ENCODE results near the gene PRICKLE2.

DNA sequence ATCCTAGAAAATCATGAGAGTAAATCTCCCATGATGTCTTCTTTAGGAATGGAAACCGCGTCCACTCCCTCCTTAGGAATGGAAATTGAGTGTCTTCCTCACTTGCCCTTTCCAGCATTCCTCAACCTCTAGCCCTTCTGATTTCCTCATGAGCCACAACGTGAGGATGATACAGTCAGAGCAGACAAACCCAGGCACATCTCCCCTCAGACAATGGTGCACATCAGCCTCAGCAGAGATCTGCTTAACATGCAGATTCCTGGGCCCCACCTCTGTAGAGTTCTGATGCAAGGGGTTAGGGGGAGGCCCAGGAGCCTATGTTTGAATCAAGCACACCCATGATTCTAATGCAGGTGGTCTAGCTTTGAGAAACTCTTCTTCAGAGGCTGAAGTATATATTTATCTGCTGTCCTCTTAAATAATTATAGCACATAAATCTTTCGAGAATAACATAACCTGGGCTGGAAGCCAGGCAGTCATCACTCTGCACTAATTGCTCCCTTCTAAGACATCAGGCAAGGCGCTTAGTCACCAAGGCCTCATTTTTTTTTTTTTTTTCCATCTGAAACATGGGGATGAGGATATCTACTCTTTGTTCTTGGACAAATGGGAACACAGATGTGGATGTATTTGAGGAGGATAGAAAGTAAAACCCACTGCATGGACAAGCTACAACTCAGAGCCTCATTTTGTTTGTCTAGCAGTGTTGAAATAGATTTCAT is 81.7 kb downstream of the PRICKLE2 start:
- TF ChIP-seq, protein P1, sequence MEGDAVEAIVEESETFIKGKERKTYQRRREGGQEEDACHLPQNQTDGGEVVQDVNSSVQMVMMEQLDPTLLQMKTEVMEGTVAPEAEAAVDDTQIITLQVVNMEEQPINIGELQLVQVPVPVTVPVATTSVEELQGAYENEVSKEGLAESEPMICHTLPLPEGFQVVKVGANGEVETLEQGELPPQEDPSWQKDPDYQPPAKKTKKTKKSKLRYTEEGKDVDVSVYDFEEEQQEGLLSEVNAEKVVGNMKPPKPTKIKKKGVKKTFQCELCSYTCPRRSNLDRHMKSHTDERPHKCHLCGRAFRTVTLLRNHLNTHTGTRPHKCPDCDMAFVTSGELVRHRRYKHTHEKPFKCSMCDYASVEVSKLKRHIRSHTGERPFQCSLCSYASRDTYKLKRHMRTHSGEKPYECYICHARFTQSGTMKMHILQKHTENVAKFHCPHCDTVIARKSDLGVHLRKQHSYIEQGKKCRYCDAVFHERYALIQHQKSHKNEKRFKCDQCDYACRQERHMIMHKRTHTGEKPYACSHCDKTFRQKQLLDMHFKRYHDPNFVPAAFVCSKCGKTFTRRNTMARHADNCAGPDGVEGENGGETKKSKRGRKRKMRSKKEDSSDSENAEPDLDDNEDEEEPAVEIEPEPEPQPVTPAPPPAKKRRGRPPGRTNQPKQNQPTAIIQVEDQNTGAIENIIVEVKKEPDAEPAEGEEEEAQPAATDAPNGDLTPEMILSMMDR (IDR thresholded peaks at IDR 0.05), result no peak
- TF ChIP-seq POLR2A (IDR thresholded peaks at IDR 0.05), result no peak

All from testis (tissue), 2 donors.